GM21786 (cell line): Measurements from ENCODE around the gene ERI3.
A peak's percentile ranks its signal among the peaks of the same experiment; 100 is the strongest.

Experiments
- ATAC-seq: cut with Tn5 transposase; IDR thresholded peaks from one replicate; pipeline ENCODE4 v1.9.1; 2021; ENCODE audit not compliant: unreplicated experiment

The ERI3 gene

GRCh38 chr1:44354840-44355581 lies at the start of gene ERI3:
Gene ERI3, minus strand, starts transcription at chr1:44355257. Its CDS starts 231 bp downstream, at chr1:44355026.
- peak; percentile 97 for ATAC-seq

- no peak for ATAC-seq
Observed at GRCh38 chr1:44401256-44402228, 46.5 kb upstream of the ERI3 start.

GRCh38 chr1:44390277-44390676 lies 35.2 kb upstream of the ERI3 start:
- no peak for ATAC-seq

GRCh38 chr1:44389437-44389836 lies 34.4 kb upstream of the ERI3 start:
- no peak for ATAC-seq

GRCh38 chr1:44388551-44388950 lies 33.5 kb upstream of the ERI3 start:
- ATAC-seq = no peak

GRCh38 chr1:44380666-44381177 lies 25.7 kb upstream of the ERI3 start:
- ATAC-seq = no peak

GRCh38 chr1:44377925-44378784 lies 23.1 kb upstream of the ERI3 start:
- ATAC-seq = no peak

- ATAC-seq = no peak
Observed at GRCh38 chr1:44375547-44375946, 20.5 kb upstream of the ERI3 start.

- no peak for ATAC-seq
Observed at GRCh38 chr1:44371206-44371605, 16.1 kb upstream of the ERI3 start.

GRCh38 chr1:44368471-44369151 lies 13.6 kb upstream of the ERI3 start:
- ATAC-seq = no peak

GRCh38 chr1:44367944-44368343 lies 12.9 kb upstream of the ERI3 start:
- ATAC-seq = no peak

- ATAC-seq = no peak
Observed at GRCh38 chr1:44366371-44366975, 11.4 kb upstream of the ERI3 start.

GRCh38 chr1:44361478-44361877 lies 6.4 kb upstream of the ERI3 start:
- no peak for ATAC-seq

GRCh38 chr1:44359234-44359935 lies 4.3 kb upstream of the ERI3 start:
- no peak for ATAC-seq

- no peak for ATAC-seq
Observed at GRCh38 chr1:44357710-44358109, 2.7 kb upstream of the ERI3 start.

- ATAC-seq = no peak
Observed at GRCh38 chr1:44355582-44356305, 687 bp upstream of the ERI3 start.

GRCh38 chr1:44354268-44354839 lies 703 bp downstream of the ERI3 start:
- no peak for ATAC-seq

GRCh38 chr1:44353604-44354003 lies 1.5 kb downstream of the ERI3 start:
- ATAC-seq = no peak
